ENCODE measurements around the gene STAT5B. TPM values are rescaled to one million over a fixed set of nuclear protein-coding genes. Genes with fewer than 3 reads are reported as not detected.

STAT5B gene
- total and polyA plus RNA-seq, 10 donors: 26.4 to 171 (median 101) TPM

- DNase-seq: no peak
- intact Hi-C loops (cut with DNase I; ENCODE audit: low total_unique reads): no loop called here
- no peak for TF ChIP-seq CTCF (IDR thresholded peaks at IDR 0.05 in 8 of 11, conservative IDR thresholded peaks at IDR 0.05 in 3 of 11)
- TF ChIP-seq POLR2AphosphoS5 (IDR thresholded peaks at IDR 0.05): no peak
- TF ChIP-seq POLR2A (IDR thresholded peaks at IDR 0.05): no peak
Measured at GRCh38 chr17:42160531-42160910, 115.7 kb downstream of the STAT5B start.

GRCh38 chr17:42159796-42160530, 116.2 kb downstream of the STAT5B start:
- Histone ChIP-seq H3K27me3 (replicated peaks in 1 of 7) (no peaks in the 10 kb centered on the region), H3K4me3 (no peak overlapping the region), H3K36me3 (no peaks in the 10 kb centered on the region), H3K27ac (no peak overlapping the region), H3K4me1 (peaks cover 0 to 30% (median 7%) of the 10 kb centered on the region in 6 donors), H3K9me3 (no peaks in the 10 kb centered on the region)
- intact Hi-C loops (cut with DNase I; ENCODE audit: low total_unique reads): no loop called here
- DNase-seq: no peak
- WGBS, 5 donors: 76 to 83% (median 81%) methylated on average over 13 to 14 of the region's 14 CpGs
- TF ChIP-seq POLR2A (IDR thresholded peaks at IDR 0.05) (no peak), POLR2AphosphoS5 (IDR thresholded peaks at IDR 0.05) (no peak), CTCF (IDR thresholded peaks at IDR 0.05 in 8 of 11, conservative IDR thresholded peaks at IDR 0.05 in 3 of 11) (no peak)

More at GRCh38 chr17:42160531-42160910, 115.7 kb downstream of the STAT5B start:
- WGBS, 5 donors: 90 to 96% (median 91%) methylated on average over 7 of the region's 7 CpGs
- H3K9me3 ChIP-seq: no peaks in the 10 kb centered on the region
- H3K4me3 ChIP-seq: no peak overlapping the region
- peaks cover 0 to 25% (median 2%) of the 10 kb centered on the region in 6 donors for H3K4me1 ChIP-seq
- H3K27me3 ChIP-seq (replicated peaks in 1 of 7): no peaks in the 10 kb centered on the region
- H3K36me3 ChIP-seq: no peaks in the 10 kb centered on the region
- H3K27ac ChIP-seq: no peak overlapping the region

- Histone ChIP-seq H3K4me1 (peaks cover 28 to 52% (median 42%) of the 10 kb centered on the region in 6 donors), H3K4me3 (peak overlapping the region; percentile 92 to 99 (median 98)), H3K9me3 (no peaks in the 10 kb centered on the region), H3K27ac (peak overlapping the region in 6 of 8 donors; percentile 48 to 95 (median 92)), H3K36me3 (peaks cover 0 to 22% (median 5%) of the 10 kb centered on the region in 6 donors), H3K27me3 (replicated peaks in 1 of 7) (no peaks in the 10 kb centered on the region)
- 42 to 63% (median 56%) methylated on average over 17 of the region's 17 CpGs for WGBS, 5 donors
- DNase-seq: no peak
- intact Hi-C loops (cut with DNase I; ENCODE audit: low total_unique reads): no loop called here
- TF ChIP-seq POLR2A (IDR thresholded peaks at IDR 0.05) (no peak), POLR2AphosphoS5 (IDR thresholded peaks at IDR 0.05) (no peak), CTCF (IDR thresholded peaks at IDR 0.05 in 8 of 11, conservative IDR thresholded peaks at IDR 0.05 in 3 of 11) (no peak)
Measured at GRCh38 chr17:42155614-42156045, 120.6 kb downstream of the STAT5B start.

GRCh38 chr17:42153919-42154742, 122.1 kb downstream of the STAT5B start:
- DNase-seq: no peak
- TF ChIP-seq POLR2A (IDR thresholded peaks at IDR 0.05) (no peak), POLR2AphosphoS5 (IDR thresholded peaks at IDR 0.05) (no peak), CTCF (IDR thresholded peaks at IDR 0.05 in 8 of 11, conservative IDR thresholded peaks at IDR 0.05 in 3 of 11) (no peak)
- intact Hi-C loops (cut with DNase I; ENCODE audit: low total_unique reads): no loop called here

More at GRCh38 chr17:42153919-42154742, 122.1 kb downstream of the STAT5B start:
- peaks cover 0 to 37% (median 10%) of the 10 kb centered on the region in 6 donors for H3K36me3 ChIP-seq
- H3K27me3 ChIP-seq (replicated peaks in 1 of 7): no peaks in the 10 kb centered on the region
- peaks cover 29 to 65% (median 51%) of the 10 kb centered on the region in 6 donors for H3K4me1 ChIP-seq
- H3K9me3 ChIP-seq: no peaks in the 10 kb centered on the region
- 7 to 11% (median 10%) methylated on average over 15 of the region's 15 CpGs for WGBS, 5 donors
- H3K27ac ChIP-seq: peak overlapping the region; percentile 79 to 95 (median 90)
- peak overlapping the region; percentile 92 to 99 (median 98) for H3K4me3 ChIP-seq
